Neural progenitor cell (in vitro differentiated cells): ENCODE results near the gene DNAJB5. TPM values are rescaled to one million over a fixed set of nuclear protein-coding genes. Genes with fewer than 3 reads are reported as not detected.
"Not testable (repeated sequence)": the region's sequence is repeated elsewhere in the genome, so short reads cannot be mapped to it uniquely, and the experiment has no call there.

Experiments
- DNase-seq: peaks from one replicate; pipeline ENCODE4 v3.0.0-alpha.2; 2016; ENCODE audit warnings: low spot score
- H2AFZ ChIP-seq: fragments of 200-600 bp; sonication (generic); replicated peaks from 2 replicates; pipeline ENCODE4 v1.6.1; 2016; ENCODE audit warnings: antibody characterized with exemption
- H3F3A ChIP-seq: fragments of 200-600 bp; sonication (generic); 2 replicates; pipeline ENCODE4 v1.6.1; 2016; ENCODE audit warnings: antibody characterized with exemption, low read depth
- H3K27ac ChIP-seq: fragments of 200-600 bp; sonication (generic); 2 replicates; pipeline ENCODE4 v1.5.1; 2016; ENCODE audit warnings: mild to moderate bottlenecking
- H3K27me3 ChIP-seq: fragments of 200-600 bp; sonication (generic); 2 replicates; pipeline ENCODE4 v1.6.1; 2016; ENCODE audit warnings: mild to moderate bottlenecking, moderate library complexity
- H3K36me3 ChIP-seq: fragments of 200-600 bp; sonication (generic); 2 replicates; pipeline ENCODE4 v1.5.1; 2016
- H3K4me1 ChIP-seq: fragments of 200-600 bp; sonication (generic); 2 replicates; pipeline ENCODE4 v1.6.1; 2016; ENCODE audit warnings: mixed run types
- H3K4me2 ChIP-seq: fragments of 200-600 bp; sonication (generic); 2 replicates; pipeline ENCODE4 v1.6.1; 2016
- H3K4me3 ChIP-seq: fragments of 200-600 bp; sonication (generic); 2 replicates; pipeline ENCODE4 v1.5.1; 2016
- H3K79me2 ChIP-seq: fragments of 200-600 bp; sonication (generic); 2 replicates; pipeline ENCODE4 v1.6.1; 2016; ENCODE audit warnings: low read depth
- H3K9ac ChIP-seq: fragments of 200-600 bp; sonication (generic); 2 replicates; pipeline ENCODE4 v1.6.1; 2016
- H3K9me3 ChIP-seq: fragments of 200-600 bp; sonication (generic); 2 replicates; pipeline ENCODE4 v1.5.1; 2016; ENCODE audit warnings: low read depth
- H4K20me1 ChIP-seq: fragments of 200-600 bp; sonication (generic); 2 replicates; pipeline ENCODE4 v1.6.1; 2016; ENCODE audit warnings: low read depth
- H3K27ac Mint-ChIP-seq: 3 replicates; pipeline ENCODE4 v1.8.0; 2021; ENCODE audit warnings: mixed read lengths
- H3K27me3 Mint-ChIP-seq: 2 replicates; pipeline ENCODE4 v1.8.0; 2022; ENCODE audit warnings: low read depth, mild to moderate bottlenecking, inconsistent platforms, moderate library complexity, mixed read lengths; ENCODE audit not compliant: insufficient read depth
- H3K36me3 Mint-ChIP-seq: 3 replicates; pipeline ENCODE4 v1.8.0; 2021; ENCODE audit warnings: mixed read lengths
- H3K4me1 Mint-ChIP-seq: 3 replicates; pipeline ENCODE4 v1.8.0; 2021; ENCODE audit warnings: mixed read lengths
- H3K4me3 Mint-ChIP-seq: 3 replicates; pipeline ENCODE4 v1.8.0; 2021; ENCODE audit warnings: mild to moderate bottlenecking, moderate library complexity, mixed read lengths
- H3K9me3 Mint-ChIP-seq: 3 replicates; pipeline ENCODE4 v1.8.0; 2020; ENCODE audit warnings: mixed read lengths
- EZH2 ChIP-seq: fragments of 200-600 bp; sonication (generic); IDR thresholded peaks from 2 replicates; pipeline ENCODE4 v1.6.1; 2017; ENCODE audit warnings: antibody characterized with exemption, mild to moderate bottlenecking, moderate library complexity
- EZH2phosphoT487 ChIP-seq: fragments of 200-600 bp; sonication (generic); IDR thresholded peaks from 2 replicates; pipeline ENCODE4 v1.6.1; 2017; ENCODE audit warnings: antibody characterized with exemption
- total RNA-seq: library from RNA; depleted of rRNA; stranded (reverse); fragments of >200 nt; gene quantifications from 2 replicates; pipeline ENCODE4 v1.2.3, GENCODE V29; 2015; ENCODE audit warnings: low replicate concordance
- TF ChIP-seq, protein P1 (sequence below): fragments of 200-600 bp; sonication (generic); IDR thresholded peaks from 2 replicates; pipeline ENCODE4 v1.5.1; 2017; ENCODE audit warnings: antibody characterized with exemption, mild to moderate bottlenecking

The DNAJB5 gene
- total RNA-seq, 1 donor from 2014 or later, result 17.4 TPM

DNA sequence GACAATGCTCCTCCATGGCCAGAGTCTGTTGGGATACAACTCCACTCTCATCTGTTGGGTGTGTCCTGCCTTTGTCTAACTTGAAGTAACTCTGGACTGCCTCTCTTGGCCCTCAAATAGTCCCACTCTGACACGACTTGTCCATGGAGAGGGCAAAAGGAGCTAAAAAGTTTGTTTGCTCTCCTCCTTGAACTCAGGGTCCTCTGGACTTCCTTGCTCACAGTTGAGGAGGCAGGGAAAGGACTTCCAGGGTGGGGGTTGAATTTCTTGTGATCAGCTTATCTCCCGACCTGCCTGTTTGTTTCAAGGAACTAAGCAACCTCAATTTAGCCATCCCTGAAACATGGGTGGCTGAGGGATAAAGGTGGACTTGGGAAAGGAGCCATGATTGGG, 11.7 kb downstream of the DNAJB5 start:
- no peak for TF ChIP-seq EZH2phosphoT487
- TF ChIP-seq EZH2, result no peak
- TF ChIP-seq, protein P1, sequence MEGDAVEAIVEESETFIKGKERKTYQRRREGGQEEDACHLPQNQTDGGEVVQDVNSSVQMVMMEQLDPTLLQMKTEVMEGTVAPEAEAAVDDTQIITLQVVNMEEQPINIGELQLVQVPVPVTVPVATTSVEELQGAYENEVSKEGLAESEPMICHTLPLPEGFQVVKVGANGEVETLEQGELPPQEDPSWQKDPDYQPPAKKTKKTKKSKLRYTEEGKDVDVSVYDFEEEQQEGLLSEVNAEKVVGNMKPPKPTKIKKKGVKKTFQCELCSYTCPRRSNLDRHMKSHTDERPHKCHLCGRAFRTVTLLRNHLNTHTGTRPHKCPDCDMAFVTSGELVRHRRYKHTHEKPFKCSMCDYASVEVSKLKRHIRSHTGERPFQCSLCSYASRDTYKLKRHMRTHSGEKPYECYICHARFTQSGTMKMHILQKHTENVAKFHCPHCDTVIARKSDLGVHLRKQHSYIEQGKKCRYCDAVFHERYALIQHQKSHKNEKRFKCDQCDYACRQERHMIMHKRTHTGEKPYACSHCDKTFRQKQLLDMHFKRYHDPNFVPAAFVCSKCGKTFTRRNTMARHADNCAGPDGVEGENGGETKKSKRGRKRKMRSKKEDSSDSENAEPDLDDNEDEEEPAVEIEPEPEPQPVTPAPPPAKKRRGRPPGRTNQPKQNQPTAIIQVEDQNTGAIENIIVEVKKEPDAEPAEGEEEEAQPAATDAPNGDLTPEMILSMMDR, result no peak
- Histone ChIP-seq H3K27me3 (no peaks in the 10 kb centered on the region), H3K9me3 (no peaks in the 10 kb centered on the region), H4K20me1 (no peaks in the 10 kb centered on the region), H3F3A (no peaks in the 10 kb centered on the region), H3K9ac (no peak overlapping the region), H2AFZ (no peak overlapping the region), H3K4me3 (no peak overlapping the region), H3K4me2 (no peak overlapping the region), H3K27ac (no peak overlapping the region), H3K79me2 (no peaks in the 10 kb centered on the region), H3K4me1 (no peaks in the 10 kb centered on the region), H3K36me3 (no peaks in the 10 kb centered on the region)
- Mint-ChIP-seq H3K9me3 (no peaks in the 10 kb centered on the region), H3K27ac (no peak overlapping the region), H3K36me3 (peaks cover 8% of the 10 kb centered on the region), H3K27me3 (peaks cover 3% of the 10 kb centered on the region), H3K4me3 (no peak overlapping the region), H3K4me1 (peaks cover 10% of the 10 kb centered on the region)
- no peak for DNase-seq

- TF ChIP-seq, protein P1, result no peak
- TF ChIP-seq EZH2 (no peak), EZH2phosphoT487 (no peak)
- H3K27me3 Mint-ChIP-seq, result peaks cover 3% of the 10 kb centered on the region
- peaks cover 8% of the 10 kb centered on the region for H3K4me1 Mint-ChIP-seq
- Histone ChIP-seq H3F3A (no peaks in the 10 kb centered on the region), H3K27ac (no peak overlapping the region), H3K4me1 (no peaks in the 10 kb centered on the region), H3K36me3 (no peaks in the 10 kb centered on the region), H3K4me2 (no peak overlapping the region), H2AFZ (no peak overlapping the region), H3K9ac (no peak overlapping the region), H3K27me3 (no peaks in the 10 kb centered on the region), H3K4me3 (no peak overlapping the region), H3K79me2 (no peaks in the 10 kb centered on the region), H4K20me1 (no peaks in the 10 kb centered on the region), H3K9me3 (no peaks in the 10 kb centered on the region)
- H3K27ac Mint-ChIP-seq, result no peak overlapping the region
- H3K36me3 Mint-ChIP-seq, result peaks cover 3% of the 10 kb centered on the region
- H3K9me3 Mint-ChIP-seq, result no peaks in the 10 kb centered on the region
- no peak for DNase-seq
- no peak overlapping the region for H3K4me3 Mint-ChIP-seq
Observed at GRCh38 chr9:35001803-35002502, 12.4 kb downstream of the DNAJB5 start.

DNA sequence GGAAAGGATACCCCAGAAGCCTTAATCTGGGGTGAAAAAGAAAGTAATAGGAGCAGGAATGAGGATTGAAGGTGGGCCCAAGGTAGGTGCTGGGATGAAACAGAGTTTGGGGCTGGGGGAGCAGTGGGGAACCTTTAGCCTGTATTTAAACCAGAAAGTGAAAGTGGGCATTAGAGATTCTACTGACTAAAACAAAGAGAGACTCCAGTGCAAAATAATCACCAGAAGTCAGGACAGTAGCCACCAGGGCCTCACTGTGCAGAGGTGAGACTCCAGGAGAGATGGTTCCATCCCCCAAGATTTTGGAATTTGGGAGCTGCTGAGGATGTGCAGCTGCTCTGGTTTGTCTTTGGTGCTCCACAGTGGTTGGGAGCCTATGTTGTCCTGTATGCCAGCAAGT, 13.1 kb downstream of the DNAJB5 start:
- Histone ChIP-seq H3K27me3 (no peaks in the 10 kb centered on the region), H4K20me1 (no peaks in the 10 kb centered on the region), H3K4me1 (no peaks in the 10 kb centered on the region), H3K27ac (no peak overlapping the region), H3K9me3 (no peaks in the 10 kb centered on the region), H3K36me3 (no peaks in the 10 kb centered on the region), H3K4me3 (no peak overlapping the region), H3K9ac (no peak overlapping the region), H3K79me2 (no peaks in the 10 kb centered on the region), H3F3A (no peaks in the 10 kb centered on the region), H3K4me2 (no peak overlapping the region), H2AFZ (no peak overlapping the region)
- no peak overlapping the region for H3K27ac Mint-ChIP-seq
- H3K9me3 Mint-ChIP-seq, result no peaks in the 10 kb centered on the region
- no peak overlapping the region for H3K4me3 Mint-ChIP-seq
- DNase-seq, result no peak
- TF ChIP-seq EZH2phosphoT487 (no peak), EZH2 (no peak)
- TF ChIP-seq, protein P1, result no peak
- H3K4me1 Mint-ChIP-seq, result peaks cover 5% of the 10 kb centered on the region
- H3K36me3 Mint-ChIP-seq, result no peaks in the 10 kb centered on the region
- H3K27me3 Mint-ChIP-seq, result peaks cover 3% of the 10 kb centered on the region

DNA sequence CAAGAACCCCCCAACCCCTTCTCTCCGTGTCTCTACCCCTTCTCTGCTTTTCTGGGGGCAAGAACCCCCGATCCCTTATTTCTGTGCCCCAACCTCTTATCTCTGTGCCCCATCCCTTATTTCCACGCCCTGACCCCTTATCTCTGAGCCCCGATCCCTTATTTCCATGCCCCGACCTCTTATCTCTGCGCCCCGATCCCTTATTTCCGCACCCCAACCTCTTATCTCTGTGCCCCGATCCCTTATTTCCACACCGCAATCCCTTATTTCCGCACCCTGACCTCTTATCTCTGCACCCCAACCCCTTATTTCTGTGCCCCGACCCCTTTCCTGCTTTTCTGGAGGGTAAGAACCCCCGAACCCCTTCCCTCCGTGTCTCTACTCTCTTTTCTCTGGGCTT, 14.8 kb downstream of the DNAJB5 start:
- not testable (repeated sequence) for H3K9me3 Mint-ChIP-seq, H3K9ac ChIP-seq, H3K36me3 Mint-ChIP-seq, H3K27ac Mint-ChIP-seq, H3K27ac ChIP-seq, H3K4me3 Mint-ChIP-seq, H3K4me2 ChIP-seq, H3K9me3 ChIP-seq, H3K4me1 ChIP-seq, H3K79me2 ChIP-seq, H3K36me3 ChIP-seq, H3F3A ChIP-seq, H3K4me1 Mint-ChIP-seq, H3K27me3 Mint-ChIP-seq, DNase-seq, H3K4me3 ChIP-seq, H3K27me3 ChIP-seq, H4K20me1 ChIP-seq, H2AFZ ChIP-seq
